Psoas muscle (tissue), 8 donors: Measurements from ENCODE around the gene PPFIBP2. TPM values are rescaled to one million over a fixed set of nuclear protein-coding genes. Genes with fewer than 3 reads are reported as not detected.

Experiments used
- ATAC-seq, 4 donors: fragments of 200-7000 bp; cut with Tn5 transposase; one replicate each; pipeline ENCODE4 v1.9.1; 2020; ENCODE audit warnings: moderate library complexity in 3 of 4, mild to moderate bottlenecking in 2 of 4
- DNase-seq, 2 donors: peaks; one replicate each; pipeline ENCODE4 v3.0.0-alpha.2; 2020
- H3K27ac ChIP-seq: fragments of 200-600 bp; one replicate; pipeline ENCODE4 v1.8.0; 2022
- H3K27me3 ChIP-seq, 3 donors: fragments of 200-600 bp in 1 of 3; one replicate each; pipeline versions ENCODE4 v1.6.1 to v1.8.0; 2013 to 2022; ENCODE audit warnings: low read length in 2 of 3, mild to moderate bottlenecking in 2 of 3, moderate library complexity in 1 of 3; ENCODE audit not compliant: insufficient read depth in 3 of 3
- H3K36me3 ChIP-seq, 2 donors: fragments of 200-600 bp in 1 of 2; one replicate each; pipeline versions ENCODE4 v1.6.1 to v1.8.0; 2013 to 2022; ENCODE audit warnings: low read depth in 1 of 2, mild to moderate bottlenecking in 1 of 2, moderate library complexity in 1 of 2; ENCODE audit not compliant: insufficient read depth in 1 of 2
- H3K4me1 ChIP-seq: fragments of 200-600 bp; one replicate; pipeline ENCODE4 v1.8.0; 2022
- H3K4me3 ChIP-seq: fragments of 200-600 bp; one replicate; pipeline ENCODE4 v1.8.0; 2022; ENCODE audit warnings: mild to moderate bottlenecking
- H3K9me3 ChIP-seq: fragments of 200-600 bp; one replicate; pipeline ENCODE4 v1.8.0; 2022
- WGBS, 3 donors: extraction: QIAGEN DNeasy Blood & Tissue Kit; methylation state at CpG; one replicate each; pipeline versions ENCODE4 v1.1.6 to v1.1.7; 2013; 5-methylcytosine and 5-hydroxymethylcytosine counted together
- intact Hi-C, 2 donors: fragments of 100-400 bp; cut with DNase I; formaldehyde crosslinking; loops; one replicate each; pipeline versions ENCODE4 v1.11.0 to v1.14.2; 2022
- polyA plus RNA-seq, 3 donors: library from polyadenylated mRNA; stranded (reverse); fragments of 200-250 nt; gene quantifications; one replicate each; pipeline ENCODE4 v1.2.3, GENCODE V29; 2013
- total RNA-seq, 4 donors: library from RNA; stranded (reverse); fragmentation: NEBNext Ultra II Directional in 2 of 4; extraction: Animal tissue kit (Norgen Biotek cat#: 25700) in 2 of 4; gene quantifications; one replicate each; pipeline versions ENCODE4 v1.2.1 to v1.2.4, GENCODE V29; 2021 to 2023
- TF ChIP-seq, protein P1 (sequence below): fragments of 200-600 bp; IDR thresholded peaks from one replicate; pipeline ENCODE4 v1.8.0; 2022; ENCODE audit warnings: antibody characterized with exemption
- donor health status: healthy with polysubstance abuse.
- donor health status: DM: no; HTN: no; CAD: no; lungs with moderate emphysema.
- donor health status: Bipolar disorder and iron deficiency.
- donor health status: healthy.
- donor health status: DM: yes; HTN: yes; CAD: no.
- donor health status: DM: no; HTN: no; CAD: no.
- donor health status: DM: no; HTN: no; CAD: no.
- donor health status: DM: yes; HTN: yes; CAD: no.

The PPFIBP2 gene
- total and polyA plus RNA-seq, 7 donors: 7.4 to 54.8 (median 19.7) TPM

- DNase-seq (no peak), ATAC-seq (peak; percentile 57 to 96 (median 87))
Observed at GRCh38 chr11:7473717-7474116, 40.1 kb upstream of the PPFIBP2 start.

DNA sequence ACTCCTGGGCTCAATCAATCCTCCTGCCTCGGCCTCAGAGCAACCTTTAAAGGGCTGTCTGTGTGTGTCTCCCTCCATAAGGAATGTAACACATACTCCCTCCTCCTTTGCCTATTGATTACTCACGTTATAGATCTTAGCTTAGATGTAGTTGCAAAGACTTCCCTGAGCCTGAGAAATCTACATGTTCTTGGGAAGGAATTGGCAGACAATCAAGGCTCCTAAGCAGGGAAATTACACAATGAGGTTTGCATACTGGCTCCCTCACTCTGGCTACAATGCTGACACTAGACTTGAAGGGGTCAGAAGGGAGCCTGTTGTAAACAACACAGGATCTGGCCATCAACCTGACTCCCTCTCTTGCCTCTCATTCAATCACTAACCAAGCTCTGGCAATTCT lies 33.7 kb upstream of the PPFIBP2 start:
- TF ChIP-seq, protein P1, sequence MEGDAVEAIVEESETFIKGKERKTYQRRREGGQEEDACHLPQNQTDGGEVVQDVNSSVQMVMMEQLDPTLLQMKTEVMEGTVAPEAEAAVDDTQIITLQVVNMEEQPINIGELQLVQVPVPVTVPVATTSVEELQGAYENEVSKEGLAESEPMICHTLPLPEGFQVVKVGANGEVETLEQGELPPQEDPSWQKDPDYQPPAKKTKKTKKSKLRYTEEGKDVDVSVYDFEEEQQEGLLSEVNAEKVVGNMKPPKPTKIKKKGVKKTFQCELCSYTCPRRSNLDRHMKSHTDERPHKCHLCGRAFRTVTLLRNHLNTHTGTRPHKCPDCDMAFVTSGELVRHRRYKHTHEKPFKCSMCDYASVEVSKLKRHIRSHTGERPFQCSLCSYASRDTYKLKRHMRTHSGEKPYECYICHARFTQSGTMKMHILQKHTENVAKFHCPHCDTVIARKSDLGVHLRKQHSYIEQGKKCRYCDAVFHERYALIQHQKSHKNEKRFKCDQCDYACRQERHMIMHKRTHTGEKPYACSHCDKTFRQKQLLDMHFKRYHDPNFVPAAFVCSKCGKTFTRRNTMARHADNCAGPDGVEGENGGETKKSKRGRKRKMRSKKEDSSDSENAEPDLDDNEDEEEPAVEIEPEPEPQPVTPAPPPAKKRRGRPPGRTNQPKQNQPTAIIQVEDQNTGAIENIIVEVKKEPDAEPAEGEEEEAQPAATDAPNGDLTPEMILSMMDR: no peak
- ATAC-seq (no peak), DNase-seq (no peak)
- Histone ChIP-seq H3K4me3 (no peak overlapping the region), H3K4me1 (no peaks in the 10 kb centered on the region), H3K36me3 (no peaks in the 10 kb centered on the region), H3K27ac (no peak overlapping the region), H3K27me3 (no peaks in the 10 kb centered on the region), H3K9me3 (no peaks in the 10 kb centered on the region)
- WGBS, 3 donors: 73 to 75% (median 74%) methylated on average over 2 of the region's 2 CpGs
- intact Hi-C loops: no loop called here

More at GRCh38 chr11:7473717-7474116, 40.1 kb upstream of the PPFIBP2 start:
- Histone ChIP-seq H3K27ac (peak overlapping the region; percentile 43), H3K36me3 (peaks cover 0 to 6% of the 10 kb centered on the region in 2 donors), H3K4me3 (no peak overlapping the region), H3K4me1 (peaks cover 12% of the 10 kb centered on the region), H3K9me3 (no peaks in the 10 kb centered on the region), H3K27me3 (no peaks in the 10 kb centered on the region)
- WGBS, 3 donors: 14 to 33% (median 32%) methylated on average over 1 of the region's 1 CpG
- intact Hi-C loops: no loop called here
- TF ChIP-seq, protein P1: no peak

DNA sequence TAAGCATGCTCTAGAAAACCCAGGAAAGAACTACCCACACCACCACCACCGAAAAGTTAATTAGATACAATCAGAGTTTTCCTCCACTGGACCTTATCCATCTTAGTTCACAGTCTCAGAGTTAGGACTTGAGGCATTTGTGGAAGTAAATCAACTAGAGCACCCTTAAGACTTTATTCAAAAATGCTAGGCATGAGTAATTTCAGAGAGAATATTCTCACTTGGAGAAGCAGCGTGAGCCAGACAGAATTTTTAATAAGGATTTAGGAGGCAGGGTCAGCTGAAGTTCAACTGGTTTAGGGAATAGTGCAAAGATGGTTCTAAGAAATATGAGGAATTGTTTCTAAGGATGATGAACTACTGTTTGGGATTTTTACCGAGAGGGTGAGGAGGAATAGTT lies 29.7 kb upstream of the PPFIBP2 start:
- no peak for ATAC-seq
- no peaks in the 10 kb centered on the region for H3K9me3 ChIP-seq
- WGBS, 3 donors: 80 to 86% (median 80%) methylated on average over 3 of the region's 3 CpGs
- intact Hi-C loops: no loop called here
- H3K27ac ChIP-seq: no peak overlapping the region
- no peaks in the 10 kb centered on the region for H3K4me1 ChIP-seq
- DNase-seq: no peak
- H3K36me3 ChIP-seq: no peaks in the 10 kb centered on the region
- no peaks in the 10 kb centered on the region for H3K27me3 ChIP-seq
- TF ChIP-seq, protein P1: no peak
- H3K4me3 ChIP-seq: no peak overlapping the region

- TF ChIP-seq, protein P1: no peak
- DNase-seq (no peak), ATAC-seq (no peak)
Observed at GRCh38 chr11:7484645-7485044, 29.2 kb upstream of the PPFIBP2 start.

More at GRCh38 chr11:7484645-7485044, 29.2 kb upstream of the PPFIBP2 start:
- H3K4me3 ChIP-seq: no peak overlapping the region
- H3K4me1 ChIP-seq: no peaks in the 10 kb centered on the region
- H3K36me3 ChIP-seq: no peaks in the 10 kb centered on the region
- intact Hi-C loops: no loop called here
- H3K9me3 ChIP-seq: no peaks in the 10 kb centered on the region
- H3K27me3 ChIP-seq: no peaks in the 10 kb centered on the region
- no peak overlapping the region for H3K27ac ChIP-seq
- 75 to 86% (median 80%) methylated on average over 3 of the region's 3 CpGs for WGBS, 3 donors
